ENCODE results near the gene XRCC1. TPM values are rescaled to one million over a fixed set of nuclear protein-coding genes. Genes with fewer than 3 reads are reported as not detected.
"Not testable (repeated sequence)": the region's sequence is repeated elsewhere in the genome, so short reads cannot be mapped to it uniquely, and the experiment has no call there.

The XRCC1 gene
- polyA plus RNA-seq, 1 donor from 2014 or later, result 23.6 TPM

DNA sequence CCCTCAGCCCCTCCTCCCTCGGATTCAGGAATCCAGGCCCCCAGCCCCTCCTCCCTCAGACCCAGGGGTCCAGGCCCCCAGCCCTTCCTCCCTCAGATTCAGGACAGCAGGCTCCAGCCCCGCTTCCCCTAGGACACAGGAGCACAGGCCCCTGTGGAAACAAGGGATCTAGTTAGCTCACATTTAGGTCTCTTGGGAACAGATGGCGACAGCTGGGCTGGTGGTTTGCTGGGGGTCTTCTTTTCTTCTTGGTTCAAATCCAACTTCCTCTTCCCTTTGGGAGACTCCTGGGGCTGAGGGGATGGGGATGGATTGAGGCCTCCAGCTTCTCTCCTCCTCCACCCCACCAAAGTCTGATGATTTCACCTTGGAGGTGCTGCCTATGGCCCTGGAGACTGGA, 22.7 kb downstream of the XRCC1 start:
- peaks cover 6 to 12% (median 8%) of the 10 kb centered on the region in 3 donors for H3K4me1 Mint-ChIP-seq
- H3K36me3 Mint-ChIP-seq, result peaks cover 3% of the 10 kb centered on the region
- H3K9me3 Mint-ChIP-seq, result no peaks in the 10 kb centered on the region
- no peak overlapping the region for H3K4me3 Mint-ChIP-seq
- H3K27ac Mint-ChIP-seq, result peak overlapping the region in 1 of 3 donors; percentile 16
- H3K27me3 Mint-ChIP-seq, result no peaks in the 10 kb centered on the region

DNA sequence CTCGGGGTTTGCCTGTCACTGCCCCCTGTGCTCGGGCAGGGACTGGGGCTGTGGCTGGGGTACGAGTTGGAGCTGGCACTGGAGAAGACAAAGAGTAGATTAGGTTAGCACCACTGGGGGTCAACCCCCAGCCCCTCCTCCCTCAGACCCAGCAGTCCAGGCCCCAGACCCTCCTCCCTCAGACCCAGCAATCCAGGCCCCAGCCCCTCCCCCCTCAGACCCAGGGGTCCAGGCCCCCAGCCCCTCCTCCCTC, 23.2 kb downstream of the XRCC1 start:
- Mint-ChIP-seq H3K9me3 (no peaks in the 10 kb centered on the region), H3K36me3 (no peaks in the 10 kb centered on the region), H3K4me1 (peaks cover 6 to 12% (median 8%) of the 10 kb centered on the region in 3 donors), H3K4me3 (no peak overlapping the region), H3K27me3 (no peaks in the 10 kb centered on the region), H3K27ac (no peak overlapping the region)

DNA sequence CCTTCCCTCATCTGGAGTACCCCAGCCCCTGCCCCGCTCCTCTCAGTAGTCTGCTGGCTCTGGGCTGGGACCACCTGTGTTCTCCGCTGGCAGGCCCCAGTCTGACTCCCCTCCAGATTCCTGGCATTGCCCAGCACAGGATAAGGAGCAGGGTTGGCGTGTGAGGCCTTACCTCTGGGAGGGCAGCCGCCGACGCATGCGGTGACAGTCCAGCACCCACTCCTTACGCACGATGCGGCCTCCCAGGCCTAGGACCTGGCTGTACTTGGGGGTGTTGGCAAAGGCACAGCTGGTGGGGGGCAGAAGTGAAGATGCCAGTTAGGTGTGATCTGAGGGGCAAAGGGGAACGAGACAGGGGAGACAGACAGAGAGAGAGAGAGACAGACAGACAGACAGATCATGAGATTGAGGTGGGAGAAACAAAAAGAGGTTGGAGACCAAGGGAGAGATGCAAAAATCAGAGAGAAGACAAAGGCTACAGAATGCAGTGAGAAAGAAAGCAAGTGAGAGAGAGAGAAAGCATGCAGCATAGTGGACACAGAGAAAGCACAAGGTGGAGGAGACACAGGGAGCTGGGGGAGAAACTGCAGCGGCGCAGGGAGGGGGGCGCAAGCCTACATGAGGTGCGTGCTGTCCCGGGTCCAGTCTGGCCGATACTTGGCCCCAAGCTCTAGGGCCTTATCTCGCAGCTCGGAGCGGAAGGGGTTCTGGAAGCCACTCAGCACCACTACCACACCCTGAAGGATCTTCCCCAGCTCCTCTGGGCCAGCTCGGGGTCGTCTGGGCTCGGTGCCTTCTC, 23.7 kb downstream of the XRCC1 start:
- no peak overlapping the region for H3K4me3 Mint-ChIP-seq
- H3K36me3 Mint-ChIP-seq, result no peaks in the 10 kb centered on the region
- peak overlapping the region in 1 of 3 donors; percentile 79 for H3K27ac Mint-ChIP-seq
- H3K4me1 Mint-ChIP-seq, result peaks cover 6 to 12% (median 8%) of the 10 kb centered on the region in 3 donors
- H3K9me3 Mint-ChIP-seq, result no peaks in the 10 kb centered on the region
- H3K27me3 Mint-ChIP-seq, result no peaks in the 10 kb centered on the region

DNA sequence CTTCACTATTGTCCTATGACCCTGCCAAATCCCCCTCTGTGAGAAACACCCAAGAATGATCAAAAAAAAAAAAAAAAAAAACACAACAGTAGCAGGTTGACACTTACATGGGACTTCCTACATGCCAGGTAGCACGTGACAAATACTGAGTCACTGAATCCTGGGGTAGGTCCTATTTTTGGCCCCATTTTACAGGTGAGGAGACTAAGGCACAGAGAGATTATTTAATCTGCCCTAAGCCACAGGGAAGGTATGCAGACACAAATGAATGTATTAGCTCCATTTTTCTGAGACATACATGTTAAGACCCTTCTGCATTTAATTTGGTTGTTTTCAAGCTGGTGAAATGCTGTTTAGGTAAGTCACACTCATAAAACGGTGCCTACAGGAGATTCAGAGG, 26.6 kb downstream of the XRCC1 start:
- H3K27me3 Mint-ChIP-seq, result no peaks in the 10 kb centered on the region
- peaks cover 0 to 1% (median 0%) of the 10 kb centered on the region in 3 donors for H3K4me1 Mint-ChIP-seq
- no peaks in the 10 kb centered on the region for H3K36me3 Mint-ChIP-seq
- H3K9me3 Mint-ChIP-seq, result no peaks in the 10 kb centered on the region
- H3K4me3 Mint-ChIP-seq, result no peak overlapping the region
- H3K27ac Mint-ChIP-seq, result no peak overlapping the region

DNA sequence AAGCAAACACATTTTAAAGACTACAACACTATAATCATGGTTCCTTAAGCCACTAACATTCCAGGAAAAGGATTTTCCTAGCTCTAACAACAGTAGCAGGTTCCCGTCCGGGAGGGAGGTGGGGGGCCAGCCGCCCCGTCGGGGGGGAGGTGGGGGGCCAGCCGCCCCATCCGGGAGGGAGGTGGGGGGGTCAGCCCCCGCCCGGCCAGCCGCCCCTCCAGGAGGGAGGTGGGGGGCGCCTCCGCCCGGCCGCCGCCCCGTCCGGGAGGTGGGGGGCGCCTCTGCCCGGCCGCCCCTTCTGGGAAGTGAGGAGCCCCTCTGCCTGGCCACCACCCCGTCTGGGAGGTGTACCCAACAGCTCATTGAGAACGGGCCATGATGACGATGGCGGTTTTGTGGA, 27.4 kb downstream of the XRCC1 start:
- H3K9me3 Mint-ChIP-seq, H3K4me1 Mint-ChIP-seq, H3K27me3 Mint-ChIP-seq, H3K36me3 Mint-ChIP-seq, H3K4me3 Mint-ChIP-seq, H3K27ac Mint-ChIP-seq: not testable (repeated sequence)

DNA sequence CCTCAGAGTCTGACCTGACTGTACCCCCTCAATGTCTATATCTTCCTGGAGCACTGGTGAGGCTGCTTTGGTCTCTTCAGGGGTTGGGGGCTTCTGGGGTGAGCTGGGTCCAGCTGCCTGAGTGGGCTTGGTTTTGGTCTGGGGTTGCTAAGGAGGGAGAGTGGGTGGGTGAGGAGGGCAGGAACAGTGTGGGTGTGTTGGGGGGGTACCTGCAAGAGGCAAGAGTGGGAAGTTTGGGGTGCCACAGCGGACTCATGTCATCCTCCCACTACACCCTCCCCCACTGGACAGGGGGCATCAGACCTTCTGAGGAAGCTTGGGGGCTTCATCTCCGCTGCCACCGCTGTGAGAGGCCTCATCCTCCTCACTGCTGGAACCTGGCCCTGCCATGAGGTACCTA, 28.7 kb downstream of the XRCC1 start:
- Mint-ChIP-seq H3K4me3 (no peak overlapping the region), H3K27me3 (no peaks in the 10 kb centered on the region), H3K27ac (no peak overlapping the region), H3K4me1 (peaks cover 0 to 1% (median 0%) of the 10 kb centered on the region in 3 donors), H3K36me3 (peaks cover 3% of the 10 kb centered on the region), H3K9me3 (no peaks in the 10 kb centered on the region)

DNA sequence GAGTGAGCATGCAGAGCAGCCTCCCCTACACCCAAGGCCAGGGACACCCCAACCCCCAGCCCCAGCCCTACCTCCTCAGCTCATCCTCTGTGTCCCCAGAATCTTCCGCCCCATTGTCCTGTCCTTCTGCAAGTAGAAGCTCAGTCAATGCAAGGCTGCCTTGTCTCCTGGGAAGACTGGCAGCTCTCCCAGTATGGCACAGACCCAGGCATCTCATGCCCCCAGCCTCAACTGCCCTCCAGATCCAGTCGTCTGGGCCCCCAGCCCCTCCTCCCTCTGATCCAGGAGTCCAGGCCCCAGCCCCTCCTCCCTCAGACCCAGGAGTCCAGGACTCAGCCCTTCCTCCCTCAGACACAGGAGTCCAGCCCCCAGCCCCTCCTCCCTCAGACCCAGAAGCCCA, 29.3 kb downstream of the XRCC1 start:
- peaks cover 7% of the 10 kb centered on the region for H3K36me3 Mint-ChIP-seq
- no peaks in the 10 kb centered on the region for H3K27me3 Mint-ChIP-seq
- H3K9me3 Mint-ChIP-seq, result no peaks in the 10 kb centered on the region
- H3K27ac Mint-ChIP-seq, result no peak overlapping the region
- H3K4me1 Mint-ChIP-seq, result peaks cover 0 to 1% (median 0%) of the 10 kb centered on the region in 3 donors
- no peak overlapping the region for H3K4me3 Mint-ChIP-seq

DNA sequence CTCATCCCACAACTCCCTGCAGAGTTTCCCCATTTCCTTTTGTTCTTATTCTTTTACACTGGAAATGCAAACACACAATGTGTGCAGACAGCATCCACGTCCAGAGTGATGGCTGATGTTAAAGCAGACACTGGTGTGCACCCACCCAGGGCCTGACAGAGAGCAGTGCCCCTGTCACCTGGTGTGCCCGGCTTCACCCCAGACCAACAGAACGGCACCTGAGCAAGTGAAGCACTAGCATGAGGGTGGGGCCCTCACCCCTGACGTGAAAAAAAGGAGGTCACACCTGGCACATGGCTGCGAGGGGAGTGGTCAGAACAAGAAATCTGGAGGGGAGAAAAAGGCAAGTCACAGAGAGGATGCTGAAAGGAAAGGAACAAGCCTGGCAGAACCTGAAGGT, 30.1 kb downstream of the XRCC1 start:
- Mint-ChIP-seq H3K27ac (peak overlapping the region in 2 of 3 donors; percentile 38 to 53), H3K4me1 (no peaks in the 10 kb centered on the region), H3K4me3 (no peak overlapping the region), H3K27me3 (no peaks in the 10 kb centered on the region), H3K9me3 (no peaks in the 10 kb centered on the region), H3K36me3 (peaks cover 9% of the 10 kb centered on the region)

DNA sequence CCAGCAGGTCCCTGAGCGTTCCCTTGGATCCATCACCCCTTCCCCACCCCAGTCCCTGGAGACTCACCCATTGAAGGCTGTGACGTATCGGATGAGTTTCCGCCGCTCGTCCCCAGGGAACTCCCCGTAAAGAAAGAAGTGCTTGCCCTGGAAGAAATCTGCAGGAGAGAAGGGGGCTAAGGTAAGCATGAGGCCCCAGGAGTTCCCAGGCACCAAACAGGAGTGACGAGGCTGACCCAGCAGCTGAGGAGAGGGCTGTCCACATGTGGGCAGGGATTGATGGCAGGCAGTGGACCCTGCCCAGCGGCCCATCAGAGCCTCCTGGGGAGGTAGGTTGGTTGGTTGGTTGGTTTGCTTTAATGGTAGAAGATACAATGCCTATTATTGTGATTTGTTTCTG, 31.2 kb downstream of the XRCC1 start:
- H3K9me3 Mint-ChIP-seq, result peaks cover 0 to 3% (median 2%) of the 10 kb centered on the region in 3 donors
- no peak overlapping the region for H3K4me3 Mint-ChIP-seq
- no peaks in the 10 kb centered on the region for H3K4me1 Mint-ChIP-seq
- peaks cover 12% of the 10 kb centered on the region for H3K36me3 Mint-ChIP-seq
- H3K27ac Mint-ChIP-seq, result no peak overlapping the region
- H3K27me3 Mint-ChIP-seq, result no peaks in the 10 kb centered on the region

DNA sequence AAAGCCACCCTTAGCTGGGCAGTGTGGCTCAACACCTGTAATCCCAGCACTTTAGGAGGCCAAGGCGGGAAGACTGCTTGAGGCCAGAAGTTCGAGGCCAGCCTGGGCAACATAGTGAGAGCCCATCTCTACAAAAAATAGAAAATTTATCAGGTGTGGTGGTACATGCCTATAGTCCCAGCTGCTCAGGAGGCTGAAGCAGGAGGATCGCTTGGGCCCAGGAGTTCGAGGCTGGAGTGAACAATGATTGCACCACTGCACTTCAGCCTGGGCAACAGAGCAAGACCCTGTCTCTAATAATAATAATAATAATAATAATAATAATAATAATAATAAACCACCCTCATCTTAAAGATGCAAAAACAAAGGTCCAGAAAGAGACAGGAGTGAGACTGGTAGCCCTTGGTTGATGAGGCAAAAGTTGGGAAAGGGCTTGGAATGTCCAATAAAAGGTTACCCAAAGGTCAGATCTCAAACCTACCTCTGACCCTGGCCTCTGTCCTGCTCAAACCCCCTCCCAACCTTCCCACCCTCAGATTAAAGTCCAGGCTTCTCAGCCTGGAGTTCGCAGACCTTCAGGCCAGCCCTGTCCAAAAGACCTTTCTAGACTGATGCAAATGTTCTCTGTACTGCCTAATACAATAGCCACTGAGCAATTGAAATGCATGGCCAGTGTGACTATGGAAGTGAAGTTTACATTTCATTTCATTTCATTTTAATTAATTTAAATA, 33.2 kb downstream of the XRCC1 start:
- peak overlapping the region in 1 of 3 donors; percentile 17 for H3K27ac Mint-ChIP-seq
- H3K9me3 Mint-ChIP-seq, result peaks cover 0 to 10% (median 6%) of the 10 kb centered on the region in 3 donors
- H3K4me1 Mint-ChIP-seq, result no peaks in the 10 kb centered on the region
- no peaks in the 10 kb centered on the region for H3K27me3 Mint-ChIP-seq
- no peak overlapping the region for H3K4me3 Mint-ChIP-seq
- peaks cover 19% of the 10 kb centered on the region for H3K36me3 Mint-ChIP-seq

DNA sequence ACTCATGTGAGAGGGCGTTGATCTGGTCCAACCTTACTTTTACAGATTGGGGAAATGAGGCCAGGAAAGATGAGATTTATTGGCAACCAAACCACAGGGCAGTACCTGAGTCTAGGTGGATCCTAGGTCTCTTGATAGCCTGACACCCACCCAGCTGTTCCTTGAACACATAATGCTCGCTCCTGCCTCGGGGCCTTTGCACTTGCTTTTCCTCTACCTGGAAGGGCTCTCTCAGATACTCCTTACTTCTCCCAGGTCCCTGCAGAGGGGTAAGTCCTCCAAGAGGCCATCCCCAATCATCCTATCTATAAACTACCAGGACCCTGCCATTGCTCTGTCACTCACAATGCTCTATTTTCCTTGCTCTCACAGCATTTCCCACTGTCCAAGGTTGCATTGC, 34.9 kb downstream of the XRCC1 start:
- Mint-ChIP-seq H3K4me1 (peaks cover 0 to 5% (median 3%) of the 10 kb centered on the region in 3 donors), H3K27me3 (no peaks in the 10 kb centered on the region), H3K9me3 (peaks cover 0 to 10% (median 6%) of the 10 kb centered on the region in 3 donors), H3K4me3 (no peak overlapping the region), H3K27ac (no peak overlapping the region), H3K36me3 (peaks cover 19% of the 10 kb centered on the region)

DNA sequence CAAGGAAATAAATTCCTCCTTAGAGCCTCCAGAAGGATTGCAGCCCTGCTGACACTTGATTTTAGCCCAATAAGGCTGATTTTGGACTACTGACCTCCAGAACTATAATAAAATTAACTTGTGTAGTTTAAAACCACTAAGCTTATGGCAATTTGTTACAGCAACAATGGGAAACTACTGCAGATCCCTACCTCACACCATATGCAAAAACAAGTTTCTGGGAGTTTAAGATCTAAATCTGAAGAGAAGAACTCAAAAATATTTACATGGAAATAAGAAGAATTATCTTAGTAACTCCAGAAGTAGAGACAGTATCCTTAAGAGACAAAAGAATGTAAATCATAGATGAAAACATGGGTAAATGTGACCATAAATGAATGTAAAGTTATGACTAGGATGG, 36.4 kb downstream of the XRCC1 start:
- peaks cover 19% of the 10 kb centered on the region for H3K36me3 Mint-ChIP-seq
- H3K4me1 Mint-ChIP-seq, result peaks cover under 1 to 5% (median 3%) of the 10 kb centered on the region in 3 donors
- no peak overlapping the region for H3K27ac Mint-ChIP-seq
- no peak overlapping the region for H3K4me3 Mint-ChIP-seq
- H3K9me3 Mint-ChIP-seq, result peaks cover 0 to 10% (median 6%) of the 10 kb centered on the region in 3 donors
- H3K27me3 Mint-ChIP-seq, result no peaks in the 10 kb centered on the region

DNA sequence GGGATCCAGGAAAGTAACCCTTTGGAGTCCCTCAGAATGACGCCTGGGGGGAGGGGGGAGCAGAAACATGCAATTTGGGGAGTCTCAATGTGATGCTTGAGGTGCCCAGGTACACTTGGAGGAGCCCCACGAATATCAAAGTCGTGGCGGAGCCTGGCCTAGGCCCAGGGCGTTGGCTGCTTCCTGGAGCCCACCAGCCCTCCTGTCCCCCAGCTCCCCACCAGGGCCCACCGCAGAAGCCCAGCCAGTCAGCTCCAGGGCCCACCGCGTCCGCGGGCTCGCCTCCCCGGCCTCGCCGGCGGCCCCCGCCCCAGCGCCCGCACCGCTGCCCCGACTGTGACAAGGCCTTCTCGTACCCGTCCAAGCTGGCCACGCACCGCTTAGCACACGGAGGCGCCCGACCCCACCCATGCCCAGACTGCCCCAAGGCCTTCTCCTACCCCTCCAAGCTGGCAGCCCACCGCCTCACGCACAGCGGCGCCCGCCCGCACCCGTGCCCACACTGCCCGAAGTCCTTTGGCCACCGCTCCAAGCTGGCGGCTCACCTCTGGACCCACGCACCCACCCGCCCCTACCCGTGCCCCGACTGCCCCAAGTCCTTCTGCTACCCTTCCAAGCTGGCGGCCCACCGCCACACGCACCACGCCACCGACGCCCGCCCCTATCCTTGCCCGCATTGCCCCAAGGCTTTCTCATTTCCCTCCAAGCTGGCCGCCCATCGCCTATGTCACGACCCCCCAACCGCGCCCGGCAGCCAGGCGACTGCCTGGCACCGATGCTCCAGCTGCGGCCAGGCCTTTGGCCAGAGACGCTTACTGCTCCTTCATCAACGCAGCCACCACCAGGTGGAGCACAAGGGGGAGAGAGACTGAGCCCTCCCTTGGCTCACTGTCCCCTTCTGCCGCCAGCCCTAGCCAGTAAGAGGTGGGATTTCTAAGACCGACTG, 40.2 kb downstream of the XRCC1 start:
- H3K9me3 Mint-ChIP-seq, result peaks cover 0 to 10% (median 6%) of the 10 kb centered on the region in 3 donors
- peaks cover 10% of the 10 kb centered on the region for H3K36me3 Mint-ChIP-seq
- H3K27me3 Mint-ChIP-seq, result no peaks in the 10 kb centered on the region
- H3K27ac Mint-ChIP-seq, result peak overlapping the region; percentile 78 to 96 (median 92)
- H3K4me3 Mint-ChIP-seq, result peak overlapping the region in 2 of 4 donors; percentile 56 to 79
- peaks cover 6 to 14% (median 12%) of the 10 kb centered on the region in 3 donors for H3K4me1 Mint-ChIP-seq

DNA sequence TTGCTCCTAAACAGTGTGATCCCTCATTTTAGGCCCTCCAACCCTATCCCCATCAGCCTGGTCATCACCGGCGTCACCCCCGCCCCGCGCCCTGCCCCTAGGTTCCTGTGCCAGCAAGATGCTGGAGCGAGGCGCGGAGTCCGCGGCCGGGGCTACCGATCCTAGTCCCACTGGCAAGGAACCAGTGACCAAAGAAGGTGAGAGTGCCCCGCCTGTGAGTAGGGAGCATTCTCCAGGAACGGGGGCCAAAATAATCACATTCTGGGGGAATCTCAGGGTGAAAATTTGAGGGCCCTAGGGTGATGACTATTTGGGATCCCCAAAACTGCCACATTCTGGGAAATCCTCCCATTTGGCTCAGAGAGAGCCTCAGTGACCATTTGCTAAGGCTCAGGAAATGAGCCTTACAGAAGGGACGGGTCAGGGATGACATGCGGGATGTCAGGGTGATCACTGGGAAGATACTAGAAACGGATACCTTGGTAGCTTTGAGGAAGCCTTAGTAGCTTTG, 41.0 kb downstream of the XRCC1 start:
- H3K27ac Mint-ChIP-seq, result peak overlapping the region in 2 of 3 donors; percentile 96 to 97
- peaks cover 6 to 14% (median 12%) of the 10 kb centered on the region in 3 donors for H3K4me1 Mint-ChIP-seq
- no peaks in the 10 kb centered on the region for H3K27me3 Mint-ChIP-seq
- peaks cover 0 to 10% (median 5%) of the 10 kb centered on the region in 3 donors for H3K9me3 Mint-ChIP-seq
- H3K36me3 Mint-ChIP-seq, result peaks cover 10% of the 10 kb centered on the region
- peak overlapping the region; percentile 74 to 96 (median 93) for H3K4me3 Mint-ChIP-seq
